Heart left ventricle (tissue), 13 donors: Measurements from ENCODE around the gene COBL.

Source experiments
- POLR2A ChIP-seq, 2 donors: fragments of 450-650 bp; IDR thresholded peaks; one replicate each; pipeline ENCODE4 v1.6.1; 2017; ENCODE audit warnings: antibody characterized with exemption in 2 of 2, mild to moderate bottlenecking in 2 of 2, moderate library complexity in 2 of 2
- TF ChIP-seq, protein P1 (sequence below), 12 donors: fragments of 200-600 bp; sonication (generic) in 4 of 12; IDR thresholded peaks; one replicate each; pipeline versions ENCODE4 v1.5.0 to v1.8.0; 2018 to 2022; ENCODE audit warnings: antibody characterized with exemption in 12 of 12, mild to moderate bottlenecking in 5 of 12
- donor health status: ischemic (EF 13 %, LVEDD 7.1; RV severe dilation, severe dysfunction).
- donor health status: DM: no; HTN: yes; CAD: no.
- donor health status: DM: no; HTN: no; CAD: no.
- donor health status: ischemic (EF 25% LVEDD 6.9; RV normal size, moderate dysfunction).
- donor health status: ischemic (EF 25% LVEDD 5.7; RV mildly dilated, moderate dysfunction).
- donor health status: ischemic (EF 35%, LVEDD 5.7; RV mildly dilated, moderate dysfunction).
- donor health status: nonischemic (EF 11% LVEDD 7.7; RV severe dilation, severe dysfunction).
- donor health status: DM: yes; HTN: yes; CAD: no.
- donor health status: PGD.
- donor health status: ischemic (EF 29% LVEDD 5.4; RV normal size, mild dysfunction).
- donor health status: nonischemic (EF 23%, LVEDD 6.1; RV moderate dilation, normal function).

- TF ChIP-seq, protein P1, sequence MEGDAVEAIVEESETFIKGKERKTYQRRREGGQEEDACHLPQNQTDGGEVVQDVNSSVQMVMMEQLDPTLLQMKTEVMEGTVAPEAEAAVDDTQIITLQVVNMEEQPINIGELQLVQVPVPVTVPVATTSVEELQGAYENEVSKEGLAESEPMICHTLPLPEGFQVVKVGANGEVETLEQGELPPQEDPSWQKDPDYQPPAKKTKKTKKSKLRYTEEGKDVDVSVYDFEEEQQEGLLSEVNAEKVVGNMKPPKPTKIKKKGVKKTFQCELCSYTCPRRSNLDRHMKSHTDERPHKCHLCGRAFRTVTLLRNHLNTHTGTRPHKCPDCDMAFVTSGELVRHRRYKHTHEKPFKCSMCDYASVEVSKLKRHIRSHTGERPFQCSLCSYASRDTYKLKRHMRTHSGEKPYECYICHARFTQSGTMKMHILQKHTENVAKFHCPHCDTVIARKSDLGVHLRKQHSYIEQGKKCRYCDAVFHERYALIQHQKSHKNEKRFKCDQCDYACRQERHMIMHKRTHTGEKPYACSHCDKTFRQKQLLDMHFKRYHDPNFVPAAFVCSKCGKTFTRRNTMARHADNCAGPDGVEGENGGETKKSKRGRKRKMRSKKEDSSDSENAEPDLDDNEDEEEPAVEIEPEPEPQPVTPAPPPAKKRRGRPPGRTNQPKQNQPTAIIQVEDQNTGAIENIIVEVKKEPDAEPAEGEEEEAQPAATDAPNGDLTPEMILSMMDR (IDR thresholded peaks at IDR 0.05) = no peak
- TF ChIP-seq POLR2A (IDR thresholded peaks at IDR 0.05) = no peak
Observed at GRCh38 chr7:51242007-51242691, 74.5 kb downstream of the COBL start.
